Fibroblast of villous mesenchyme (primary cell): ENCODE data around the gene HEATR3. TPM values are rescaled to one million over a fixed set of nuclear protein-coding genes. Genes with fewer than 3 reads are reported as not detected.

Source experiments
- DNase-seq: peaks from one replicate; pipeline ENCODE4 v3.0.0-alpha.2; 2010; ENCODE audit warnings: low read depth
- H3K4me3 ChIP-seq: 2 replicates; pipeline ENCODE4 v1.5.1; 2011; ENCODE audit warnings: low read depth, mild to moderate bottlenecking, low read length
- total RNA-seq: library from RNA; depleted of rRNA; stranded (reverse); fragments of >200 nt; gene quantifications from 2 replicates; pipeline ENCODE4 v1.2.3, GENCODE V29; 2012
- TF ChIP-seq, protein P1 (sequence below): IDR thresholded peaks from 2 replicates; pipeline ENCODE4 v1.5.1; 2012; ENCODE audit warnings: low read depth, mild to moderate bottlenecking, low read length; ENCODE audit not compliant: insufficient read depth

HEATR3 gene, protein sequence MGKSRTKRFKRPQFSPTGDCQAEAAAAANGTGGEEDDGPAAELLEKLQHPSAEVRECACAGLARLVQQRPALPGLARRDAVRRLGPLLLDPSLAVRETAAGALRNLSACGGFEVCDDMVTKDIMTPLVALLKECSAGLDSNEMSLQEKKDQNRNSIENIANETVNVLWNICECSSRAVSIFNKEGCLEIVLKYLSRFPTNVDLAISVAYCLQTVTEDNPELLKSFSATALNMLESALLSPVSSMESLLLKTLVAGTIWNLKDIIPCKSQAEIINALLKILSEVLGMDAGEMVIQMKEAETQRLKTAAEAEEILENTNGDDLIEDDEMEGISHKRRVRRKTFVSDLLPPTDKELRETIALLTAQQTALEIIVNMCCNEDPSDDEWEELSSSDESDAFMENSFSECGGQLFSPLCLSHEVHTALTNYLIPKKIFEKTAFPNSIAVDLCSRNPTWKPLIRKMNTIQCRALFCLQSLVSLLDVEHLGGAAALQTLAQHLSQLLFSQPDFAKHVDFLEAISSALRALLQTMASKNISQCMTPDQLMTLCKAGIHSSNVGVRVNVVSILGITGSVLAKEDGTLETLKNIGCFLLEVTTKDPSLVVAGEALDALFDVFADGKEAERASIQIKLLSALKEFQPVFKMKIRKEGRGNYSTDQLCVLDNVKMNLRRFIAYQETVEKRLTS
- total RNA-seq: 31.2 and 34.5 TPM in 2 replicates

DNA sequence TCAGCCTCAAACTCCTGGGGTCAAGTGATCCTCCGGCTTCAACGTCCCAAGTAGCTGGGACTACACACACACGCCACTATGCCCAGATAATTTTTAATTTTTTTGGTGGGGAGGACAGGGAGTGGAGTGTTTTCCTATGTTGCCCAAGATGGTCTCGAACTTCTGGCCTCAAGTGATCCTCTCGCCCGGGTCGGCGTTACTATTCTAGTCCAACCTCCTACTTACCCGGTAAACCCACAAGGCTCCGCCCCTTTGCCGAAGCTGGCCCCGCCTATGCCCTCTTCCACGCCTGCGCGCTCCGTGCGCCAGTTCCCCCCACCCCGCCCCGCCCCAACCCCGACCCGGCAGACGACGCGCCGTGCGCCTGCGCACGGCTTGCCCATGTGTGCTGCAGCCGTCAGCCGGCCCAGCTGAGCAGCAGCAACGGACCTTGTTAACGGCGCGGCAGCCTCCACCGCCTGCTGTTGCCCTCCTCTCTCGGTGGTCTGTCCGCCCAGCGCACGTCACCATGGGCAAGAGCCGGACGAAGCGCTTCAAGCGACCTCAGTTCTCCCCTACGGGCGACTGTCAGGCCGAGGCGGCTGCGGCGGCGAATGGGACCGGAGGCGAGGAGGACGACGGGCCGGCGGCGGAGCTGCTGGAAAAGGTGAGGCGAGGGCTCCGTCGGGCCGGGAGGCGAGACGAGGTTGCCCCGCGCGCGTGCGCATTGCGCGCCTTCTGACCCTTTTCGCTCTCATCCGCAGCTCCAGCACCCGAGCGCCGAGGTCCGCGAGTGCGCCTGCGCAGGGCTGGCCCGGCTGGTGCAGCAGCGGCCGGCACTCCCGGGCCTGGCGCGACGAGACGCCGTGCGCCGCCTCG is at the start of gene HEATR3:
HEATR3 (plus strand) TSS at position 347 of the 858 bp plus-strand sequence; CDS start at position 509, 162 bp downstream.
- TF ChIP-seq, protein P1, sequence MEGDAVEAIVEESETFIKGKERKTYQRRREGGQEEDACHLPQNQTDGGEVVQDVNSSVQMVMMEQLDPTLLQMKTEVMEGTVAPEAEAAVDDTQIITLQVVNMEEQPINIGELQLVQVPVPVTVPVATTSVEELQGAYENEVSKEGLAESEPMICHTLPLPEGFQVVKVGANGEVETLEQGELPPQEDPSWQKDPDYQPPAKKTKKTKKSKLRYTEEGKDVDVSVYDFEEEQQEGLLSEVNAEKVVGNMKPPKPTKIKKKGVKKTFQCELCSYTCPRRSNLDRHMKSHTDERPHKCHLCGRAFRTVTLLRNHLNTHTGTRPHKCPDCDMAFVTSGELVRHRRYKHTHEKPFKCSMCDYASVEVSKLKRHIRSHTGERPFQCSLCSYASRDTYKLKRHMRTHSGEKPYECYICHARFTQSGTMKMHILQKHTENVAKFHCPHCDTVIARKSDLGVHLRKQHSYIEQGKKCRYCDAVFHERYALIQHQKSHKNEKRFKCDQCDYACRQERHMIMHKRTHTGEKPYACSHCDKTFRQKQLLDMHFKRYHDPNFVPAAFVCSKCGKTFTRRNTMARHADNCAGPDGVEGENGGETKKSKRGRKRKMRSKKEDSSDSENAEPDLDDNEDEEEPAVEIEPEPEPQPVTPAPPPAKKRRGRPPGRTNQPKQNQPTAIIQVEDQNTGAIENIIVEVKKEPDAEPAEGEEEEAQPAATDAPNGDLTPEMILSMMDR: no peak
- H3K4me3 ChIP-seq: peak within 1 kb of the TSS; percentile 99

DNA sequence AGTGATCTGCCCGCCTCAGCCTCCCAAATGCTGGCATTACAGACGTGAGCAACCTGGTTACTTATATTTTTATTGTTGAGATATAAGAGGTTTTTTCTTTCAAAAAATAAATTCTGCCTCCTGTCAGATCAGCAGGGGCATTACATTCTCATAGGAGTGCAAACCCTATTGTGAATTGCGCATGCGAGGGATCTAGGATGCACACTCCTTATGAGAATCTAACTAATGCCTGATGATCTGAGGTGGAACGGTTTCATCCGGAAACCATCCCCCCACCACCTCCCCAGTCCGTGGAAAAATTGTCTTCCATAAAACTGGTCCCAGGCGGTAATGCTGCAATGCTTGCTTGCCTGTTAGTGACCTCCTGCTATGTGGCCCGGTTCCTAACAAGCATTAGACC is 48.2 kb upstream of the HEATR3 start:
- no peak for DNase-seq
- TF ChIP-seq, protein P1: no peak
- H3K4me3 ChIP-seq: no peak overlapping the region

More for the DNA sequence above, at the start of gene HEATR3:
- peak; percentile 94 for DNase-seq

DNA sequence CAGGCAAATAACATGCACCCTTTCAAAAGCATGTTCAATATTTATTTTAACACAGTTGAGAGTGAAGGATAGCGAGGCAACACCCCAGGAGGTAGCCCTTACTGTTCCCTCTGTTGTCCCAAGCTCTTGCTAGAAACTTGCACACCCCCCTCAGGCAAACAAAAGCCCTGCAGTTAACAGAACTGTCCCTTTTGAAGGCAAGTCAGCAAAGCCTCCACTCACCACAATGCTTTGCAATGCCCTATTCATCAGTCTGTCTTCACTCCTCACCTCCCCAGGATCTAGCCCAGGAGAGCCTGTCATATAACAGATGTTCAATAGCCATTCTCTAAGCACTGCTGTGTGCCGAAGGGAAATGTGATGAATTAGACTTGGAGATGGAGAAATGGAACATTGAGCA is 44.2 kb upstream of the HEATR3 start:
- DNase-seq: no peak
- TF ChIP-seq, protein P1: peak; percentile 4
- H3K4me3 ChIP-seq: no peak overlapping the region

DNA sequence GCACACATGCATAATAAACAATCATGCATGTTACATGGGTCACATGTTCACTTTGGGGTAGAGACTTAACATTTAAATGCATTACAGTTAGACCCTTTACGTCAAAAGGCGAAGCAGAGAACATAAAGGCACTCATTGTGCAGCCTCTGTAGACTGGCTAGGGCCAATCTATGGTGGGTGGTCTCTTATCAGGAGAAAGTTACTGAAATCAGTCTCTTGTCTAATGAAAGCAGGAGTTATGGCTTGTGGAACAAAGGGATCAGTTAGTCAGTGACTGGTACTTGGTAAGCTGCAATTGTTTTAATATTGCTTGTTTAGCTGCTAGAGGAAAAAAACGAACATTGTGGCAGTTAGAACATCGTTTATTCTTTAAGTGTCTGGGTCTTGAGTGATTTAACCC is 42.1 kb upstream of the HEATR3 start:
- TF ChIP-seq, protein P1: no peak
- no peak for DNase-seq
- no peak overlapping the region for H3K4me3 ChIP-seq

DNA sequence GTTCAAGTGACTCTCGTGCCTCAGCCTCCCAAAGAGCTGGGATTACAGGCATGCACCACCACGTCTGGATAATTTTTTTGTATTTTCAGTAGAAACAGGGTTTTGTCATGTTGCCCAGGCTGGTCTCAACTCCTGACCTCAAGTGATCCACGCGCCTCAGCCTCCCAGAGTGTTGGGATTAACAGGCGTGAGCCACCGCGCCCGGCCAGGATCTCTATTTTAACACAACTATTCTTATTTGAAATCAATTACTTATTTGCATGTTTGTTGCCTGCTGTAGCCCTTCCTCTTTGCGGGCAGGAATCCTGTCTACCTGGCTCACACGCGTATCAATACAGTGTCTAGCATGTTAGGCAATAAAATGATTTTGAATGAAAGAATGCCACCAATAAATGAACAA is 41.6 kb upstream of the HEATR3 start:
- H3K4me3 ChIP-seq: no peak overlapping the region
- DNase-seq: no peak
- TF ChIP-seq, protein P1: no peak

DNA sequence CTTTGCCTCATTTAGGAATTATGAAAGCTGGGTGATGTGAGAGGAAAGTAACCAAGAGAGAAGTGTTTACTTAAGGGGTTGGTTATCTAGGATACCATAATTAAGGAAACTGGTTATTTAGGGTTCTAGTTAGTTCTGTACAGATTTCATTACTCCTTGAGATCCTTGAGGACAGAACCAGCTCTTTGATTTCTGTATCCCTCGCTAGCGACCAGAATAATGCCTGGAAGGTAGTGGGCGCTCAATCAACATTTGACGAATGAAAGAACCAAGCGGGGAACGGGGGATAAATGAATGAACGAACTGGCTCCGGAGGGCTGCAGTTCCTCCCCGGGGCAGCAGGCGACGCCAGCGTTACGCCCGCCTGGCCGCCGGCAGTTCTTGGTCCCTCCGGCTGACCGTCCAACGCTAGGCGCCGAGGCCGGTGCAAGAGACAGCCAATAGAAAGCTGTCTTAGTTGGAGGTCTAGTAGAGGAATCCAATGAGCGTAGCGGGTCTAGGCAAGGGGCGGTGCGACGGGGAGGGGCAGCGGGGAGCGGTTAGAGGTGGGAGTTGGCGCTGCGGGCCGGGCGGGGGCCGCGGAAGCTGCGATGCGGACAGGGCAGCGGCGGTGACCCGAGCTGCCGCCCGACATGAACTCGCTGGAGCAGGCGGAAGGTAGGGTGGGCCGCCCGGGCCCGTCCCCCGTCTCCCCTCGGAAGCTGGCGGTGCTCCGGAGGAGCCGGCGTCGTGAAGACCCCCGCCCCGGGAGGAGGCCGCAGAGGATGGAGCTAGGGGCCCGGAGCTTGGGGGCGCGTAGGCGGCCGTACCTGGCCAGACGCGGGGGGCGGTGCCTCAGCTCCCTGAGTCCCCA is 40.9 kb upstream of the HEATR3 start, which contains the start of gene CNEP1R1:
CNEP1R1 (plus strand) TSS at position 542 of the 853 bp plus-strand sequence; CDS start at position 633, 91 bp downstream.
- peak; percentile 98 for DNase-seq
- TF ChIP-seq, protein P1: peak; percentile 100

More for the DNA sequence above, 40.9 kb upstream of the HEATR3 start, which contains the start of gene CNEP1R1:
- peak within 1 kb of the TSS; percentile 75 for H3K4me3 ChIP-seq
